GM12864 (cell line): Measurements from ENCODE around the gene TMEM191B.
"Not testable (repeated sequence)": the region's sequence is repeated elsewhere in the genome, so short reads cannot be mapped to it uniquely, and the experiment has no call there.

ENCODE experiments used
- DNase-seq: peaks from one replicate; pipeline ENCODE4 v3.0.0-alpha.2; 2011; ENCODE audit warnings: low read depth
- H3K4me3 ChIP-seq: 2 replicates; pipeline ENCODE4 v1.5.1; 2011; ENCODE audit warnings: mild to moderate bottlenecking, low read depth, low read length, control low read depth

TMEM191B gene

GRCh38 chr22:18554280-18555256, 27.0 kb downstream of the TMEM191B start:
- DNase-seq, H3K4me3 ChIP-seq: not testable (repeated sequence)

GRCh38 chr22:18558516-18558915, 30.9 kb downstream of the TMEM191B start:
- not testable (repeated sequence) for H3K4me3 ChIP-seq, DNase-seq

DNA sequence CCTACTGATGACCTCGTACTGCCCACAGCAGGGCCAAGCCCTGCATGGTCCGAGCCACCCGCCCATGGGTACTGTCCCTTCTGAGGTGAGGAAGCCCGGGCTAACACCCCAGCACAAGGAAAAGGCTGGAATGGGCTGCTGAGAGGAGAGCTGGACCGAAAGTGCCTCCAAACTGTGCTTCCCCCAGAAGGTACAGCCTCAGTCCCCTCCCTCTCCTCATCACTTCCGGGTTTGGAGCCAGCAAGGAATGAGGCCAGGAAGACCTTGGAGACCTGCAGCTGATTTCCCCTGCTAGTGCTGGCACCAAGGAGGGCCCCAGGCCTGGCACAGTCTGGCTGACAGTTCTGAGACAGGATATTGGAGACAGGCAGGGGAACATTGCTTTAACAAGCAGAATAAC, 31.3 kb downstream of the TMEM191B start:
- not testable (repeated sequence) for DNase-seq, H3K4me3 ChIP-seq

GRCh38 chr22:18560099-18560974, 32.7 kb downstream of the TMEM191B start:
- H3K4me3 ChIP-seq, DNase-seq: not testable (repeated sequence)

GRCh38 chr22:18570509-18571246, 43.1 kb downstream of the TMEM191B start:
- not testable (repeated sequence) for H3K4me3 ChIP-seq, DNase-seq

DNA sequence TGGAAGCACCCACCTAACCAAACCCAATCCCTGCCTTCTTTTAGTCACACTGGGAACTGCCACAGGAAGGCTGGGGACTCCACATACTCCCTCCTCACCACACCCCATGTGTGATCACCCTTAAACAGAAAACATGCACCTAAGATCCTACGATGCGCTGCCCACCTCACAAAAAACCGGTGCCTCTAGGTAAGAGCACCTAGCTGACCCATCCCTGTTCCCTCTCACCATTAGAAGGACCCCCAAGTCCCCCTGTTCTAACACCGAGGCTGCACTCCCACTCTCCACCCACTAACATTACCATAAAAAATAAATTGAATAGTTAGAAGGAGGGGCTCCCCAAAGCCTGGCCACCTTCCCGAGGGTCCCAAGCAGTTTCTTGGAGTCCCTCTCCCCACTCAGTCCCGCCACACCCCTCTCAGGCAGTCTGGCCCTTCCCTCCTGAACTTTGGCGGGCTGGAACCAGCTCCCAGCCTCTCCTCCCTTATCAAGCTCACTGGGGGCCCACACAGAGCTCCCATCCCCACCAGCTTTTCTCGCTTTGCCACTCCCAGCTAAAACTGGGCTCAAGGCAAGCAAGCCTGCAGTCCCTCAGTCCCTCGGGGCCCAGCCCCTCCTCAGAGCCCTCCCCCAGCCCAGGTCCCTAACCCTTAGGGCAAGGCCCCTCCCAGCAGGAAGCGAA, 46.0 kb downstream of the TMEM191B start:
- not testable (repeated sequence) for H3K4me3 ChIP-seq, DNase-seq

GRCh38 chr22:18574555-18574954, 47.0 kb downstream of the TMEM191B start:
- H3K4me3 ChIP-seq, DNase-seq: not testable (repeated sequence)

GRCh38 chr22:18575686-18576085, 48.1 kb downstream of the TMEM191B start:
- DNase-seq, H3K4me3 ChIP-seq: not testable (repeated sequence)

- DNase-seq, result not testable (repeated sequence)
These were observed 49.7 kb downstream of the TMEM191B start for GRCh38 chr22:18577090-18577818.

GRCh38 chr22:18577847-18578246, 50.2 kb downstream of the TMEM191B start:
- not testable (repeated sequence) for H3K4me3 ChIP-seq

More at GRCh38 chr22:18577090-18577818, 49.7 kb downstream of the TMEM191B start:
- not testable (repeated sequence) for H3K4me3 ChIP-seq

More at GRCh38 chr22:18577847-18578246, 50.2 kb downstream of the TMEM191B start:
- DNase-seq, result not testable (repeated sequence)
